AG08395 (cell line): ENCODE results near the gene UVSSA.
"Not testable (repeated sequence)": the region's sequence is repeated elsewhere in the genome, so short reads cannot be mapped to it uniquely, and the experiment has no call there.

Source experiments
- DNase-seq: peaks from one replicate; pipeline ENCODE4 v3.0.0; 2012; ENCODE audit warnings: mixed read lengths, low spot score

The UVSSA gene

GRCh38 chr4:1364217-1364616 lies 17.2 kb downstream of the UVSSA start:
- no peak for DNase-seq

DNA sequence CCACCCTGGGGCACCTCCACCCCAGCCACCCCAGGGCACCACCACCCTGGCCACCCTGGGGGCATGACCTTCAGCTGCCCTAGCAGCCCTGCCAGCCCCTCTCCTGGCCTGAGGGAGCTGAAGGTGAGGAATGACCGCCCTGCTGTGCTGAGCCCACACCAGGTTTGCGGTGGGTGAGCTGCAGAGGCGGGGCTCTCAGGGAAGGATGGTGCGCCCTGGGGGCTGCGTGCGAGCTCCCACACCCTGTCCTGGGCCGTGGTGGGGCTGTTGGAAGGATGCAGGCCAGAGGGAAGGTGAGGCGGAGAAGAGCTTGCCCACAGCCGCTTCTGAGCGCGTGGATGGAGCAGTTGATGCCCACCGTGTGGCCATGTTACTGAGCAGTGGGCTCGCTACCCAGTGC lies 17.7 kb downstream of the UVSSA start:
- no peak for DNase-seq

GRCh38 chr4:1365271-1366178 lies 18.5 kb downstream of the UVSSA start:
- DNase-seq = no peak

DNA sequence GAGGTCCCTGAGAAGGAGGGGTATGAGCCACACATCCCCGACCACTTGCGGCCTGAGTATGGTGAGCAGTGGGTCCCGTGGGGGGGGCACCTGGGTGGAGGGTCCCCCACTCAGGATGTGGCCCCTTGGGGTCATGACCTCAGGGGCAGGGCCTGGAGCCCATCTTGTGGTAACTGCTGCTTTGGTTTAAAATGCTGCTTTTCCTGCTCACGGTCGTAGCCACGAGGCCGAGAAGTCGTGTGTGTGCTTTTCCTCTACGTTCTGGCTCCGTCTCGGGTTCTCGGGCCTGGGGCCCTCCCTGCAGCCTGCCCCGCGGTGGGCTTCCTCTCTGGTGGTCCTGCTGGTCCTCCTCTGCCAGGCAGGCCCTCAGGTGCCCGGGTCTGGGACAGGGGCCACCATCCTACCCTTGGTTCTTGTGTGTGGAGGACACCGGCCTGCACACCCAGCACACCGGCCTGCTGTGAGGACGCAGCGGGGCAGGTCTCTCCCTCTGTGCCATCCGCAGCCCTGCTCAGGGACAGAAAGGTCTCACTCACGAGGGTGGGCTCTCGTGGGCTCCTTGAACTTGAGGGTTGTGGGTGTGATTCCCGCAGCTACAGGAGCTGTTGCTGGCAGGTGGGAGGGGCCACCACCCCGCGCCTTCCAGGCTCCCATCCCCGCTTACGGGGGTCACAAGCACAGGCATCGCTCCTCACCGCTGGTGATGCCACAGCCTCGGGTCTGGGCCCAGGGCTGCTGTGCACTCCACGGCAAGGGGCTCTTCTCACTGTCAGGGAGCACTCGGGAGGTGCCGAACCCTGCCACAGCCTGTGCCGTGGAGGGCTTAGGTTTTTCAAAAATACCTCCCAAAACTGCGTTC lies 19.6 kb downstream of the UVSSA start:
- DNase-seq = no peak

DNA sequence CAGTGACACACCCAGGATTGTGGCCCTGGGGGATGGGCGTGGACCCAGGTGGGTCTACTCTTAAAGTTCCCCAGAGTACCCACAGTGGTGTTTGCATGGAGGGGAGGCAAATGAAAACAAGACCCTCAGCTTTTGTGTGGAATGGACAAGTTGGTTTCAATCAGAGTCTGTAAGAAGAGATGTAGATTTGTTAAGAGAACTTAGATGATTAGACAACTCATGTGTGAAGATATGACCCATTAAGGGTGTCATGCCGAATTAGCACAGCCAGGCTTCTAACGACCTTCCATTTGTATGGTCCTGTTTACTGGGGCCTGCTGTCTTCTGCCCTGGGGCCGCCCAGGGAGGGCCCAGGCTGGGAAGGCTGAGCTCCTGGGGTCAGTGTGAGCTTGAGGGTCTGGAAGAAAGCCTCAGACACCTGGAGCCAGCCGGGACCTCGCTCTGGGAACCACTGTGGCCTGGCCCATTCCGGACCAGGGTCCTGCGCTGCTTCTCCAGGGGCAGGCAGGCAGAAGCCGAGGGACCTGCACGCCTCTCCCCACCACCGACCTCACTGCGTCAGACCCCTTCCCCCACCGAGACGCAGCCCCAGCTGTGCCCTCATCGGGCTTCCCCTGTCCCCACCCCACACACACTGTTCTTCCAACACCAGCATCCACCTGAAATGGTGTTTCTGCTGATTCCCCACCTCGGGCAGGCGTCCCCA lies 20.4 kb downstream of the UVSSA start:
- no peak for DNase-seq

- DNase-seq = no peak
Measured at GRCh38 chr4:1367936-1368289, 20.9 kb downstream of the UVSSA start.

GRCh38 chr4:1368421-1369090 lies 21.5 kb downstream of the UVSSA start:
- no peak for DNase-seq

GRCh38 chr4:1369091-1369450 lies 22.1 kb downstream of the UVSSA start:
- no peak for DNase-seq

- DNase-seq = no peak
Measured at GRCh38 chr4:1369479-1370079, 22.6 kb downstream of the UVSSA start.

DNA sequence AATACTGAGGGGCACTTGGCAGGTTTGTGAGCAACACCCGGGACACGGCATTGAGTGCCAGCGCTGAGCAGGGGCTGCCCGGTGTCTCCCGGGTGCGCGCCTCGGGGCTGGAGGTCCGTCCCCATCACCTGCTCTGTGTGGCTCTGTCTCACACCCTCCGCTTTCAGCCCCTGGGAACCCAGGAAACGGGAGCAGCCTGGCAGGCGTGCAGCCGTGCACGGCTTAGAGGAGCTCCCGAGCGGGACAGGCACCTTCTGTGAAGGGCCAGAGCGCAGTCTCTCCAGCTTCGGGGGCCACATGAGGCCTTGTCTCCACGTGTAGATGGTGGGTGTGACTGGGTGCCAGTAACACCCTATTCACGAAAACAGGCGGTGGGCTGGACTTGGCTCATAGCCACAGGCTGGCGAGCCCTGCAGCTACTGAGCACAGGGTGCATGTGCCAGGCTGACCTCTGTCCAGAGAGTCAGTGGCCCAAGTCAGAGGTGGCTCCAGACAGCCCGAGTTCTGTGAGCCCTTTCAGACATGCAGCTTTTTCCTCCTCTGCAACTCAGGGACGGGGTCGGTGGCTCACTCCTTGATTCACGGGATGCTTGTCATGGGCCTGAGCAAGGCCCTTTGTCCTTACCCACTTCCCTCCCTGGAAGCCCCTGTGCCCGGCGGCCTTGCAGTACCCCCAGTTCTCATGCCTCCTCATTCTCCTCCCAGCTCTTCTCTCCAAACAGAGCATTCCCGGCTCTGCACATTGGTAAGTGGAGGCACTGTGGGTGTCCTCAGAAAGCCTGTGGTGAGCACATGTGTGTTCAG lies 23.5 kb downstream of the UVSSA start:
- no peak for DNase-seq

- DNase-seq = no peak
Measured at GRCh38 chr4:1371176-1372165, 24.5 kb downstream of the UVSSA start.

DNA sequence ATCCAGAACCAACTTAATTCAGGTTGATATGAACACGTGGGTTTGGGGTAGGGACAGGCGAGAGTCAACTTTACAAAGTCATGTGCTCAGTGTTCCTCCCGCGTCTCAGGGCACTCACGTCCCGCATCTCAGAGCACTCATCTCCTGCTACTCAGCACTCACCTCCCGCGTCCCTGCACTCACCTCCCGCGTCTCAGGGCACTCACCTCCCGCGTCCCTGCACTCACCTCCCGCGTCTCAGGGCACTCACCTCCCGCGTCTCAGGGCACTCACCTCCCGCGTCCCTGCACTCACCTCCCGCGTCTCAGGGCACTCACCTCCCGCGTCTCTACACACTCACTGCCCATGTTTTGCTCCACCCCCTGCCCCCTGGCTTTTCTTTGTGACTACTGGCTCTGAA lies 25.6 kb downstream of the UVSSA start:
- DNase-seq = not testable (repeated sequence)

DNA sequence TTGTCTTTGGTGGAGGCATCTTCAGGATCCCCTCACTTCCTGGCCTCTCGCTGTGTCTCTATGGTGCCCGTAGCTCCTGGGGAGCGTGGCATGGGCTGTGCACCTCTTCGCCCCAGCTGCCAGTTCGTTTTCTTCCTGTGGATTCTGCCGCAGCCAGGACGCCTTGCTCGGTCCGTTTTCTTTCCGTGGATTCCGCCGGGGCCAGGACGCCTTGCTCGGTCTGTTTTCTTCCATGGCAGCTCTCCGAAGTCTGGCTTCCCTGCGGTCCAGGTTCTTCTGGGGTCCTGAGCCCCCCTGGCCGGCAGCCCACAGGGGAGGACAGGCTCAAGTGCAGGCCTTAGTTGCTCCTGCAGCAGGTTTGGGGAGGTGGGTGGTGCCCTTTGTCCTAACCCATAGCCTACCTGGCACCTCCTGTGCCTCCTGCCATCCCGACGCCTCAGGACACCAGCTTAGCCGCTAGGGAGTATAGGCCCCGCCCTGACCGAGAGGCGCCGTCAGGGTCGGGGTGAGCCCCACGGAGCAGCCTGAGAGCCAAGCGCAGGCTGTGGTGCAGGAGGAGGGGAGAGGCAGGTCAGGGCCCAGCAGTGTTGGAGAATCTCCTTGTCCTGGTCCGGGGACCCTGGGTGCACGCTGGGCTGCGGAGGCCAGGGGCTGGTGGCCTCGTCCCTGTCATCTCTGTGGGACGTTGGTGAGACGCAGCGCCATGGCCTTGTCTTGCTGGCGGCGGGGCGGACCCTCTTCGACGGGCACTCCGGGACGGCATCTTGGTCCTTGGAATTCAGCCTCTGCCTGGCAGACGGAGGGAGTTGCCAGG lies 27.1 kb downstream of the UVSSA start:
- DNase-seq = no peak

- no peak for DNase-seq
Measured at GRCh38 chr4:1374706-1375045, 27.7 kb downstream of the UVSSA start.

- DNase-seq = no peak
Measured at GRCh38 chr4:1375051-1375721, 28.2 kb downstream of the UVSSA start.

DNA sequence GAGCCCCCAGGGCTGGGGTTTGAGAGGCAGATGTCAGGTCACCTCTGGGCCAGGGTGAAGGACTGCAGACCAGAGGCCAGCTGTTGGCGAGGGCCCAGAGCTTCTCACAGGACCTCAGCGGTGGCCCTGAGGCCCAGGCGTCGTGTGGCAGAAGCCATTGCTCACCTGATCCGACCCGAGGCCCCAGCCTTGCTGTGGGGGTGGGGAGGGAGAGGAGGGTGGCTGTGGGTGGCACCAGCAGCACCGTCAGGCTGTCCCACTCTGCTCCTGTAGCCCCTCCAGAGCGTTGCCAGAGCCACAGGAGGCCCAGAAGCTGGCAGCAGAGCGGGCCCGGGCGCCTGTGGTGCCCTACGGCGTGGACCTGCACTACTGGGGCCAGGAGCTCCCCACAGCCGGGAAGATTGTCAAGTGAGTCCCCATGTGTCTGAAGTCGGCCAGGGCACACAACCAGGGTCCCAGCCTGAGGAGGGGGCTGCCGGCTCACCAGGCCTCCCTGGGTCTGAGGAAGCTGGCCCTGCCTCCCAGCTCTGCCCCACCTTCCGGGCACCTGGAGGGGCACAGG lies 28.8 kb downstream of the UVSSA start:
- no peak for DNase-seq

DNA sequence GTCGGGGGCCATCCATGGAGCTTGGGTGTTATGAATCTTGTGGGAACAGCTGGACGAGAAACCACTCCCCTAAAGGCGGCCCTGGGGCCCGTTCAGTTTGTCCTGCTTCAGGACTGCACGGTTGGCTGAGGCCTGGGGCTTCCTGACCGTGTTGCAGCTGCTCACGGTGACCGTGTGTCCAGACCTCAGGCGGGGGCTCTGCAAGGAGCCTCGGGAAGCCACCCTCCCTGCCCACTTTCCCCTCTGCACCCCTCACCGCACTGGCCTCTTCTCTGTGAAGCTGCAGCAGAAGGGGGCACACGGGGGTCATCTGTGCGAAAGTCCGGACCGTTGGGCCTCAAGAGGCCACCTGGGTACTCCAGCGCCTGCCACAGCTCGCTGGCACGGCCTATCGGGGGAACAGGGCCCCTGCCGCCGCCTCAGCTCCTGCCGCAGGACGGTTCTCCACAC lies 29.4 kb downstream of the UVSSA start:
- DNase-seq = no peak
